Measurements from ENCODE around the gene ATP5ME. TPM values are rescaled to one million over a fixed set of nuclear protein-coding genes. Genes with fewer than 3 reads are reported as not detected.
A peak's percentile ranks its signal among the peaks of the same experiment; 100 is the strongest.

The ATP5ME gene
- total RNA-seq, 1 experiment from 2014 or later, result 330 TPM

GRCh38 chr4:687971-688853, 14.1 kb upstream of the ATP5ME start:
- no peaks in the 10 kb centered on the region for H3K36me3 ChIP-seq (ENCODE audit: control insufficient read depth in 1 of 2, insufficient read depth in 2 of 2, low read length in 2 of 2)
- ChIA-PET RAD21 (ENCODE audit: low non-redundant PET in 1 of 2, low total read pairs in 2 of 2, uncharacterized antibody in 2 of 2, unreplicated experiment in 2 of 2) (no interaction called here), CTCF (interaction anchor here (1.6 kb wide), 1 partner anchor 14 kb away, joined by 8 read pairs; the partner anchor contains the start of genes ATP5ME and MYL5), POLR2A (interaction anchor here (1.8 kb wide), 1 partner anchor 14 kb away, joined by 6 read pairs; the partner anchor contains the start of genes ATP5ME and MYL5)
- ATAC-seq, result peak; percentile 23
- no TSS peak for BruUV-seq (replicated peaks)
- peak overlapping the region; percentile 92 for H3K27ac ChIP-seq (ENCODE audit: low read depth, low read length)
- no peaks in the 10 kb centered on the region for H4K20me1 ChIP-seq (ENCODE audit: insufficient read depth)
- intact Hi-C loops (cut with micrococcal nuclease), result no loop called here
- peak overlapping the region; percentile 46 to 58 for H3K4me3 ChIP-seq (replicated peaks in 1 of 2; ENCODE audit: low read depth in 1 of 2, low read length in 2 of 2)
- TF ChIP-seq ELF1 (IDR thresholded peaks at IDR 0.05; ENCODE audit: borderline replicate concordance, low read depth) (no peak), RAD21 (IDR thresholded peaks at IDR 0.05; ENCODE audit: low read depth) (no peak), CEBPB (IDR thresholded peaks at IDR 0.05; ENCODE audit: low read depth) (no peak), EGR1 (IDR thresholded peaks at IDR 0.05; ENCODE audit: low read depth) (no peak), EZH2 (IDR thresholded peaks at IDR 0.05) (no peak), FOSL1 (IDR thresholded peaks at IDR 0.05; ENCODE audit: low read depth) (no peak), EZH2phosphoT487 (IDR thresholded peaks at IDR 0.05; ENCODE audit: borderline replicate concordance) (no peak), REST (IDR thresholded peaks at IDR 0.05; ENCODE audit: low read depth) (no peak), JUND (IDR thresholded peaks at IDR 0.05) (no peak), CBX3 (IDR thresholded peaks at IDR 0.05; ENCODE audit: low read depth) (no peak), POLR2AphosphoS5 (IDR thresholded peaks at IDR 0.05; ENCODE audit: low read depth, low read length) (no peak), SRF (IDR thresholded peaks at IDR 0.05; ENCODE audit: low read depth) (no peak), SP1 (IDR thresholded peaks at IDR 0.05; ENCODE audit: low read depth) (no peak), TCF7L2 (IDR thresholded peaks at IDR 0.05; ENCODE audit: borderline replicate concordance, extremely low read depth, insufficient read depth, insufficient read length) (no peak), ZFX (IDR thresholded peaks at IDR 0.05) (no peak), ZNF274 (IDR thresholded peaks at IDR 0.05; ENCODE audit: low read depth, low read length) (no peak), MAX (IDR thresholded peaks at IDR 0.05) (no peak)
- TF ChIP-seq, protein P1, sequence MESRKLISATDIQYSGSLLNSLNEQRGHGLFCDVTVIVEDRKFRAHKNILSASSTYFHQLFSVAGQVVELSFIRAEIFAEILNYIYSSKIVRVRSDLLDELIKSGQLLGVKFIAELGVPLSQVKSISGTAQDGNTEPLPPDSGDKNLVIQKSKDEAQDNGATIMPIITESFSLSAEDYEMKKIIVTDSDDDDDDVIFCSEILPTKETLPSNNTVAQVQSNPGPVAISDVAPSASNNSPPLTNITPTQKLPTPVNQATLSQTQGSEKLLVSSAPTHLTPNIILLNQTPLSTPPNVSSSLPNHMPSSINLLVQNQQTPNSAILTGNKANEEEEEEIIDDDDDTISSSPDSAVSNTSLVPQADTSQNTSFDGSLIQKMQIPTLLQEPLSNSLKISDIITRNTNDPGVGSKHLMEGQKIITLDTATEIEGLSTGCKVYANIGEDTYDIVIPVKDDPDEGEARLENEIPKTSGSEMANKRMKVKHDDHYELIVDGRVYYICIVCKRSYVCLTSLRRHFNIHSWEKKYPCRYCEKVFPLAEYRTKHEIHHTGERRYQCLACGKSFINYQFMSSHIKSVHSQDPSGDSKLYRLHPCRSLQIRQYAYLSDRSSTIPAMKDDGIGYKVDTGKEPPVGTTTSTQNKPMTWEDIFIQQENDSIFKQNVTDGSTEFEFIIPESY (IDR thresholded peaks at IDR 0.05; ENCODE audit: extremely low read depth, insufficient replicate concordance, low read length), result no peak
- no peaks in the 10 kb centered on the region for H3K27me3 ChIP-seq (ENCODE audit: insufficient read depth, low read length)
- H3K4me2 ChIP-seq (ENCODE audit: low read length), result peak overlapping the region; percentile 85
- H3K9me2 ChIP-seq (ENCODE audit: insufficient read depth), result no peaks in the 10 kb centered on the region
- H3K9me3 ChIP-seq (ENCODE audit: control insufficient read depth in 1 of 2, insufficient read depth in 1 of 2, low read depth in 1 of 2, low read length in 2 of 2), result no peaks in the 10 kb centered on the region
- H3K4me1 ChIP-seq (ENCODE audit: control insufficient read depth in 1 of 2, insufficient read depth in 2 of 2, low read length in 2 of 2), result peaks cover 22 to 42% of the 10 kb centered on the region in 2 experiments
- H2AFZ ChIP-seq (ENCODE audit: low read depth, low read length, poor library complexity, severe bottlenecking), result no peak overlapping the region
- no peak for DNase-seq (ENCODE audit: low read depth, low spot score)
- H3K79me2 ChIP-seq (ENCODE audit: insufficient read depth, low read length), result peaks cover 4% of the 10 kb centered on the region; the same call in 1 of the 2 replicates
- H3K9ac ChIP-seq (ENCODE audit: low read length), result peak overlapping the region; percentile 70
